ENCODE measurements around the gene ZNF396. TPM values are rescaled to one million over a fixed set of nuclear protein-coding genes. Genes with fewer than 3 reads are reported as not detected.

ZNF396 gene
- total and polyA plus RNA-seq, 8 donors: 2.4 to 3.9 (median 3.2) TPM

GRCh38 chr18:35368595-35368994 lies 8.5 kb downstream of the ZNF396 start:
- no peaks in the 10 kb centered on the region for H3K9me3 ChIP-seq
- H3K27me3 ChIP-seq: no peaks in the 10 kb centered on the region
- intact Hi-C loops (cut with DNase I): no loop called here
- no peak for ATAC-seq
- DNase-seq: no peak
- H3K4me3 ChIP-seq: no peak overlapping the region
- H3K36me3 ChIP-seq: no peaks in the 10 kb centered on the region
- no peaks in the 10 kb centered on the region for H3K4me1 ChIP-seq
- no peak overlapping the region for H3K27ac ChIP-seq
- TF ChIP-seq, protein P1, sequence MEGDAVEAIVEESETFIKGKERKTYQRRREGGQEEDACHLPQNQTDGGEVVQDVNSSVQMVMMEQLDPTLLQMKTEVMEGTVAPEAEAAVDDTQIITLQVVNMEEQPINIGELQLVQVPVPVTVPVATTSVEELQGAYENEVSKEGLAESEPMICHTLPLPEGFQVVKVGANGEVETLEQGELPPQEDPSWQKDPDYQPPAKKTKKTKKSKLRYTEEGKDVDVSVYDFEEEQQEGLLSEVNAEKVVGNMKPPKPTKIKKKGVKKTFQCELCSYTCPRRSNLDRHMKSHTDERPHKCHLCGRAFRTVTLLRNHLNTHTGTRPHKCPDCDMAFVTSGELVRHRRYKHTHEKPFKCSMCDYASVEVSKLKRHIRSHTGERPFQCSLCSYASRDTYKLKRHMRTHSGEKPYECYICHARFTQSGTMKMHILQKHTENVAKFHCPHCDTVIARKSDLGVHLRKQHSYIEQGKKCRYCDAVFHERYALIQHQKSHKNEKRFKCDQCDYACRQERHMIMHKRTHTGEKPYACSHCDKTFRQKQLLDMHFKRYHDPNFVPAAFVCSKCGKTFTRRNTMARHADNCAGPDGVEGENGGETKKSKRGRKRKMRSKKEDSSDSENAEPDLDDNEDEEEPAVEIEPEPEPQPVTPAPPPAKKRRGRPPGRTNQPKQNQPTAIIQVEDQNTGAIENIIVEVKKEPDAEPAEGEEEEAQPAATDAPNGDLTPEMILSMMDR (IDR thresholded peaks at IDR 0.05): no peak

GRCh38 chr18:35362531-35362930 lies 14.6 kb downstream of the ZNF396 start:
- no peaks in the 10 kb centered on the region for H3K27me3 ChIP-seq
- H3K4me3 ChIP-seq: no peak overlapping the region
- intact Hi-C loops (cut with DNase I): no loop called here
- no peaks in the 10 kb centered on the region for H3K4me1 ChIP-seq
- ATAC-seq: no peak
- TF ChIP-seq, protein P1 (IDR thresholded peaks at IDR 0.05): no peak
- H3K36me3 ChIP-seq: no peaks in the 10 kb centered on the region
- no peak for DNase-seq
- H3K27ac ChIP-seq: no peak overlapping the region
- H3K9me3 ChIP-seq: no peaks in the 10 kb centered on the region

DNA sequence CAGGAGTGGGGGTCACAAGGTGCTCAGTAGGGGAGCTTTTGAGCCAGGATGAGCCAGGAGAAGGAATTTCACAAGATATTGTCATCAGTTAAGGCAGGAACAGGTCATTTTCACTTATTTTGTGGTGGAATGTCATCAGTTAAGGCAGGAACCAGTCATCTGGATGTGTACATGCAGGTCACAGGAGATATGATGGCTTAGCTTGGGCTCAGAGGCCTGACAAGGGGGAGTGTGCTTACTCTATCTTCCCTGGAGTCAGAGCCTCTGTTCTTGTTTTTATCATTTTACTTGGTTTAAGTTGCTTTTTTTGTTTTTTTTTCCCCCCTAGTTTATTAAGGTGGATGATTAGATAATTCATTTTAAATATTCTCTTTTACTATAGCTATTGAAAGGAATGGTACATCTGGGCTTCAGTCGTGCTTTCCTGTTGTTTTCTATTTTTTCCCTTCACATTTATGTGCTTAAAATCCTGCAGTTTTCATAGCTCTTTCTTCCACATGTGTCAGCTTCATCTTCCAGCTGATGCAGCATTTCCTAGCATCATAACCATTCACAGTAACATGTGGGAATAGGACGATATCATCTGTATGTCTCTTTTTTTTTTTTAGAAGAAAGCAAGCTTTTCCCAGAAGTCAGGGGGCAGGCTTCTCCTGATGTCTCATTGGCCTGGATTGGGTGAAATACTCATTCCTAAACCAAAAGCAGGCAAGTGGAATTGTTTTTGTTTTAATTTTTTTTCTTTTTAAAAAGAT lies 15.4 kb downstream of the ZNF396 start:
- TF ChIP-seq, protein P1 (IDR thresholded peaks at IDR 0.05): no peak
- H3K36me3 ChIP-seq: no peaks in the 10 kb centered on the region
- no peak overlapping the region for H3K27ac ChIP-seq
- H3K27me3 ChIP-seq: no peaks in the 10 kb centered on the region
- no peak overlapping the region for H3K4me3 ChIP-seq
- H3K4me1 ChIP-seq: no peaks in the 10 kb centered on the region
- intact Hi-C loops (cut with DNase I): no loop called here
- ATAC-seq (no peak), DNase-seq (no peak)
- H3K9me3 ChIP-seq: no peaks in the 10 kb centered on the region

DNA sequence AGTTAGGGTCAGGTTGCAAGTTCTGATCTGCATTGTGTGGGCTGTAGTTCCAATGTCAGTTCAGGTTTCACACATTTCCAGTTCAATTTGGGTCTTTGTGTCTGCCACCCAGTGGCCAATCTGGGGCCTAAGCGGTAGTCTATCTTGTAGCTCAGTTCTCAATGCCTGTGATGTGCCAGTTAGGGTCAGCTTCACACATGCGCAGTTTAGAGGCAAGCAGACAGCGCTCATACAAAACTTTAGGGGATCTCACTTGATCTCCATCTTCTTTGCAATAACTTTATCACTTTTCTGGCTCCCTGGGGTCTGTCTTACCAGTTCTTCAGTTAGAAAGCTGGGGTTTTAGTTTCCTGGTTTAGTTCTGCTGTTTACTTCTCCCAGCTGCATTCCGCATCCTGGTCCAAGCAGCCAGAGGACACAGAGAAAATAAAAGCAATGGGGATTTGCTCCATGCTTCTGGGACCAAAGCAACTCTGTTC lies 22.0 kb downstream of the ZNF396 start:
- Histone ChIP-seq H3K36me3 (no peaks in the 10 kb centered on the region), H3K4me1 (peaks cover 0 to 4% of the 10 kb centered on the region in 2 donors)
- TF ChIP-seq, protein P1 (IDR thresholded peaks at IDR 0.05): peak; percentile 72 to 75

GRCh38 chr18:35352778-35353177 lies 24.4 kb downstream of the ZNF396 start:
- no peaks in the 10 kb centered on the region for H3K27me3 ChIP-seq
- intact Hi-C loops (cut with DNase I): loop anchor here in 1 of 2 donors (5.0 to 10.0 kb wide), 2 partner anchors 115 to 488 kb away; no protein-coding TSS in a partner anchor
- TF ChIP-seq, protein P1 (IDR thresholded peaks at IDR 0.05): no peak
- H3K4me3 ChIP-seq: no peak overlapping the region
- no peaks in the 10 kb centered on the region for H3K36me3 ChIP-seq
- no peak overlapping the region for H3K27ac ChIP-seq
- peaks cover 0 to 4% of the 10 kb centered on the region in 2 donors for H3K4me1 ChIP-seq
- ATAC-seq (no peak), DNase-seq (no peak)
- peaks cover 0 to 12% of the 10 kb centered on the region in 2 donors for H3K9me3 ChIP-seq

More for the DNA sequence above, 22.0 kb downstream of the ZNF396 start:
- intact Hi-C loops (cut with DNase I): loop anchor here in 1 of 2 donors (10.0 kb wide), 1 partner anchor 490 kb away; no protein-coding TSS in a partner anchor
- Histone ChIP-seq H3K4me3 (no peak overlapping the region), H3K27me3 (no peaks in the 10 kb centered on the region), H3K9me3 (peaks cover 0 to 12% of the 10 kb centered on the region in 2 donors), H3K27ac (no peak overlapping the region)
- peak; percentile 99 for ATAC-seq
- peak in 3 of 4 donors; percentile 60 to 88 (median 69) for DNase-seq

Measured in left lung (tissue), 10 donors.